CD4-positive, alpha-beta T cell treated with Interferon alpha-2 for 1 hour (primary cell): ENCODE results near the gene SEMA3D.
A peak's percentile ranks its signal among the peaks of the same experiment; 100 is the strongest.

Experiments used
- DNase-seq, 2 donors: peaks; one replicate each; pipeline ENCODE4 v3.0.0-alpha.2; 2020 to 2022

Gene SEMA3D

DNA sequence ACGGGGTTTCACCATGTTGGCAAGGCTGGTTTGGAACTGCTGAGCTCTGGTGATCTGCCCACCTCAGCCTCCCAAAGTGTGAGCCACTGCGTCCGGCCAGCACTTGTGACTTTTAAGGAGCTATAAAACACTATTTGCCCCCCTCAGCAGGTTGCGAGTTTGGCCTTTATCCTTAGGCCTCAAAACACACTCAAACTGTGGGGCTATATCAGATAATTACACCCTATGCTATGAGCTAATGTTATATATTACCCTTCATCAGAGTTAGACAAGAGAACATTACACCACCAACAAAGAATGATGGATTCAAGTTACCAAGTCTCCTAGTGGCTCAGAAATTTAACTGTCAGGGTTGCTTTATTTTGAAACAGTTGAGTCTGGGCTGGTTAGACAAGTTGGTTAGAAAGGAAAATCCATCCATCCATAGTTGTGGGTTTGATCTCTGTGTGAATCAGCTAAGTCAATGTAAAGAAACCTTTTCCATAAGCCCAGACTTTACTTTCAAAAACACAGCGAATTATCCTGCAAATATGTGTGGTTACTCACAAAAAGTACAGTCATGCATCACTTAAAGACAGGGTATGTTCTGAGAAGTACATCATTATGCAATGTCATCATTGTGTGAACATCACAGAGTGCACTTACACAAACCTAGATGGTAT is 115.8 kb downstream of the SEMA3D start:
- no peak for DNase-seq

DNA sequence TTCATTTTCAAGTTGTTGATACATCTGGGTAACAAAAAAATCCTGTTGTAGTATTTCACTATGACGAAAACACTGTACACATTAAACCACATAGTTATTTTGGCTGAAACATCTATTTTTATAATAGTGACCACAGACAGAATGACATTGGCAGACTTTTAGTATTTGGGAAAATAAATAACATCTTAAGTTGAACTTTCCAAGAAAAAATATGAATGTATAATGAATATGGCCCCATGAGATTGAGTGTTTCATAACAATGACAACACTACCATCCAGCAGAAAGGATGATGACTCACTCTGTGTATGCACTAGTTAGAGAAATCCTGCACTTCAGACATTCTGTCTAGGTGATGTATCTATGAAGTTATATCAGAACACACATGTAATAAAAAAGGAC is 118.1 kb downstream of the SEMA3D start:
- DNase-seq, result no peak

DNA sequence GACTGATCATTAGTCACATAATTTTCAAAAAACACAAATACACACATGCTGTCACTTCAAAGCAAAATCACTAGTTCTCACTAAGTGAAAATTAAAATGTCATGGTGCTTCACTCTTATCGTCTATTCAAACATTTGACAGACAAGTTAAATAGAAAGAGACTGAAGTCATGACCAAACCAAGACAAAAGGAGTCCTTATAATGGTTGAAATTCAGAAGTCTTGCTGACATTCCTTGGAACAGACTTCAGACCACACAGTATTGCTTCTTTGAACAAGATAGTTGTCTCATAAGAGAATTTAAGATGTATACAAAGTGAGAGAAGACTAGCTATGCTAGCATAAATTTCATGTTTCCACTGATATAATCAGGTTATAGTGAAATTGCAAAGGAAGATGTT is 119.5 kb downstream of the SEMA3D start:
- DNase-seq, result no peak

DNA sequence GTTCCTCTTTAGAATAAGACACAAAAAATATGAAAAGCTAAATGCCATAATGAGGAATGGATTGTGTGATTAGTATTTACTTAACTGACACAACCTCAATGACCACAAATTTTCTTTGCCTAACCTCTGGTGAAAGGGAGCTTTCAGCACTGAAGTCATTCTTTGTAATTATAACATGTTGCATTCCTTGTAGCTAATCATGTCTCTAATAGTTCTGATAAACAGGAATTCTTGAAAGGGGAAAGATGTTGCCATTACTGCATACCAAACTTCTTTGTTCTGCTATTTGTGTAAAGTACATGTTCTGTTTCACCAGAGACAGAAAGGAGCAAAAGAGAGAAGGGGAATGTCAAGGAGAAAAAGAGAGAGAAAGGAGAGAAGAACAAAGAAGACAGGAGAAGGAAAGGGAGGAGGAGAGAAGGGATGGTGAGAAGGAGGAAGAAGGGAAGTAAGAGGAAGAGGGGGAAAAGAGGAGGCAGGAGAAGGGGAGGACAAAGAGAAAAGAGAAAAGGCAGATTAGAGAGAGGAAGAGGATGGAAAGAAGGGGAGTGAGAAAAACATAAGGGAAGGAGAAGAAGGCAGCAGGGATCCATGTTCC is 120.9 kb downstream of the SEMA3D start:
- DNase-seq, result no peak

DNA sequence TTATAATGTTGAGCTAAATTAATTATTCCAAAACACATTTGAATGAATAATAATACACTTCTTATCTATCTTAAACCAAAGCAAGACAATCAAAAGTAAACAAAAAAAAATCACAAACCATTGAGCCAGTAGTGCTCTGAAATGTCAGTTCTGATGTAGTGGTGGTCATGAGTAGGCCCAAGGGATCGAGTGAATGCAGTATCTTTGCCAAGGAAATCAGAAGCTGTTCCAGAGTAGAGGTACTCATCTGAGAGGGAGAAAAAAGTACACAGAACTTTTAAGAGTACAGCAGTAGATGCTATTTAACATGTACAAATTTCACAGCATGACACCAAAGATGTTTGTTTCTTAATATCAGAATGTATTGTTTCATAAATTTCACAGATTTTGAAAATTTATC is 121.5 kb downstream of the SEMA3D start:
- no peak for DNase-seq

DNA sequence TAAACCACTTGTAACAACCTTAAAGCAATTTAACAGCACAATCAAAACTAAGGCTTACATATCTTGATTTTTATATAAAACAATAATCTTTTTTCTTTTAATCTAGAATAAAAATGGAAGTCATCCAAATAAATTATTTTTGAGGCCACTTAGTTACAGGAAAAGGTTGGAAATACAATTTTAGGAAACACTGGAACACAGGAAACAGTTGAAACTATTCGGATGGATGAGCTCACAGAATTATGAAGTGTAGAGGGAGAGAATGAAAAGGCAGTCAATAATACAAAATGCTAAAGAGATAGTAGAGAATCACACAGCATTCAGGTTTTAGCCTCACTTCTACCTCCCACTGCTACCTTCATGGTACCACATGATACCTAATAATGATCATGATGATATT is 124.2 kb downstream of the SEMA3D start:
- no peak for DNase-seq

DNA sequence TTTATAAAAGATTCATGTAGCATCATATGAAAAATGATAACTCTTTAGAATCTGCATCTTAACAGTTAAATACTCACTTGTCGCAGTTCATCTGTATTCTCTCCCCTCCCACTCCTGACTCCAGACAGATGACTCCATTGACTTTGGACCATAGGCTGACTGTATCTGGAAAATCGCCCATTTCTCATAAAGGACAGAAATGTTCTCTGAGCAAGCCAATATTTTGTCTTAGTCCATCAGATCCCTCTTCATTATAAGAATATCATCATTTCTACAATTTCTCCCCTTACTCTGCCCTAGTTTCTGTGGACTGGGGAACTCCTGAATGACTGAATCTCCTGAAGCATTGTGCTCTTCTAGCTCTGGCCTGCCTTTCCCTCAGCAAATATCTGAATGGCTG is 125.4 kb downstream of the SEMA3D start:
- DNase-seq, result no peak

DNA sequence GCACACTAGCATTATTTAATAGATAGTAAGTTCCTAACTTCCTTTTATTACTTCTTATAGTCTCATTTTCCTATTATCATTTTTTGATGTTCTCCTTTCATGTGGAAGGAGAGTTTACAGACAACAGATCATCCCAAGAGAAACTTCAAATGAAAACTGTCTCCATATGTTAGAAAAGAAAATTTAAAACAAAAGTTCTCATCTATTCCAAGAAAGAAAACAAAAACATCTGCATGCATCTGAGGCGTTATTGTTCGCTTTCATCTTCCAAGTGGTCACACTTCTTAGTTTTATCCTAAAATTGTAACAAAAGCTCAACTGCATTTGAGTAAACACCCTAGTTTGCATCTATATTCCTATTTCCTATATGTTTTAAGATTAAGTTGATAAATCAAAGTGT is 126.2 kb downstream of the SEMA3D start:
- DNase-seq, result no peak

DNA sequence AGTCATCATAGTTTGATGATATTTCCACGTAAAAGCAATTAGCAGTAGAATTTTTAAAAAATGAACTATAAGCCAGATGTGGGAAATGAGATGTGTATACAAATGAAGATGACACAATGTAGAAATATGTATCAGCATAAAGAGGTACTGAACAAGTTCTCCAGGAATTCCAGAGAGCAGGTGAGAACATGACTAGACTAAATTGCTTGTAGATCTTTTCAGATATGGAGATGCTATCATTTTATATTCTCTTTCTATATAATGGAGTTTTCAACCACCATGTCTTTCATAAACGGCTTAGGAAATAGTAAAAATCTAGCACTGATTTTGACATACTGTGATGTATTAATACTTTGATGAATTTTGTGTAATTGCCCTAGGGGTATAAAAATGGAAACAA is 130.9 kb downstream of the SEMA3D start:
- no peak for DNase-seq

DNA sequence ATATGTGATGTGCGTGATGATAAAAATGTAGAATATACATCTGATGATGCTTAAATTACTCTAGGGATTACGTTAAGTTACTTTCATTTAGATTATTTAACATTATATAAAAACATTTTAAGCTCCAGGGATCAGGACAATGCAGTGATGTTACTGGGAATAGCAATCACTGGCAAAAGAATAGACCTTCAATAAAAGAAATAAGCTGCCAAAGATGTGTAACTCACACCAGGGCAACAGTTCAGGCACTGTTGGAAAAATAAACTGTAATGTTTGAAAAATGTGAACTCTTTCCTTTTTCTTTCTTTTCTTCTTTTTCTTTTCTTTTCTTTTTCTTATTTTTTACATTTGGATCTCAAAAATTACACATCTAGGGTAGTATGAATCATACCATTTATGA is 131.7 kb downstream of the SEMA3D start:
- no peak for DNase-seq

DNA sequence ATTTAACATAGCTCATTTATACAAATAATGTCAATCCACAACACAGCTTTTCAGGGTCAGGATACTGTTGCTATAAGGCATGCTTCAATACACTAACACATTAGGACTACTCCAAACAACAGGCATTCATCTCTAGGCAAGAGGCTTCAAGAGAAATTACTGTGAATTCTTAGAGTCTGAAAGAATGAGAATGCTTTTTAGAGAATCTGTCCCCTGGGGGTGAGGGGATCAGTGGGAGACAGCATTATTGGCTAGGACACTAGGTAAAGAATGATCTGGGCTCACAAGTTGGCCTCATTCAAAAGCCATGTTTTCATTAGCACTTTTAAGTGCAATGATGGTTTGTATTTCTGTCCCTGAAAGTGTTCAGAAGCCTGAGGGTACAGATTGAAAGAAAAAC is 132.6 kb downstream of the SEMA3D start:
- DNase-seq, result no peak

DNA sequence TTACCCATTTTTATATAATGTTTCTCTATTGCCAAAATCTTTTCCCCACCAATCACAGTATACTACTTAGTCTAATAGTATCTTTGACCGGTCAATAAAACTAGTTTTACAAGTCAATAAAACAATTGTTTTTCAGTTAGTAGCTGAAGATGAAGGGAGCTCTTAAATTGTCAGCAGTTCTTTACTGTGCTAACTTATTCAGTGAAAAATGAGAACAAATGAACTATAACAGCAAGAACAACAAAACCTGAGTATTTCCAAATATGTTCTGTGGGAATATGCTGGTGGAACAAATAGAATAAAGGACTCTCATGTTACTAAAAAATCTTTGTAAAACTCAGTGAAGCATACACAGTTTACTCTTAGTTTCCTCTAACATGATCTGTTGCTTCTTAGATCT is 134.0 kb downstream of the SEMA3D start:
- no peak for DNase-seq

DNA sequence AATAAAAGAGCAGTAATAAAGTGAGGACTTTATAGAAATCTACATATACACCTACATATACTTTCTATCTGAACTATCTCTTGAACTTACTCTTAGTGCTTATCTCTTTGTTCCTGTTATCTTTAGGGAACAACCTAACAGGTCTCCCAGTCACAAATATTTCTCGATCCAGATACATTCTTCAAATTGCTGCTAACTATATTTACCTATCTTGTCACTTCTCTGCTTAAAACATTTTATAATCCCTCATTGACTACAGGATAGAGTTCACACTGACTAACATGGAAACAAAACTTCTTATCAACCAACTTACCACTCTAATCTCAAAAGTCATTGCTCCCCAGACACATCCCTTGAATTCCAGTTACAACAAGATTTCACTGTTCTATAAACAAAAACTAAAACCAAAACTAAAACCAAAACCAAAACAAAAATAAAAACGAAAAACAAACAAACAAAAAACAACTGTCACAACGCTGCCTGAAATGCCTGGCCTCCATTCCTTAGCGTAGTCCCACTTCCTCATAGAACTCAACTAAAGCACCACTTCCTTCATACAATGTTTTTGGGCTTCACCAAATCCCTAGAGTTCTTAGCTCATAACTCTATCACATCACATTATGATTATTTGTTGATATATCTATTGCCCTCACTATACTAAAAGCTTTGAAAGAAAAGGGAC is 134.7 kb downstream of the SEMA3D start:
- no peak for DNase-seq

DNA sequence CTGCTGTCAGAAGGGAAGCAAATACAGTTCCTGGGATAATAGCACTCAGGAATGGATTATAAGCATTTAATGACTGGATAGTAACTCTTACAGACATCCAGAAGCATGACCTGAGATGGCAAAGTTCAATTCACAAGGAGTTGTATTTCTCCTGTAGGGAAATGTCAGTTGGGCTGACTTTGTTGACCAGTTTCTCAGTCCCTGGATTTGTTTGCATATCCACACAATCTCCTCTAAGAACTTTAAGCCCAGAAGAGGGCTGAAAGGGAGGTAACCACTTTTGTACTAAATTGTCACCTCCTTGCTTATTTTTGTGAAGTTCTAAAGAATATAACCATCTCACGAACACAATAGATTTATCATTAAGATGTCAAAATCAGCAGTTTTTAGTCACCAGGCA is 140.3 kb downstream of the SEMA3D start:
- DNase-seq, result no peak

DNA sequence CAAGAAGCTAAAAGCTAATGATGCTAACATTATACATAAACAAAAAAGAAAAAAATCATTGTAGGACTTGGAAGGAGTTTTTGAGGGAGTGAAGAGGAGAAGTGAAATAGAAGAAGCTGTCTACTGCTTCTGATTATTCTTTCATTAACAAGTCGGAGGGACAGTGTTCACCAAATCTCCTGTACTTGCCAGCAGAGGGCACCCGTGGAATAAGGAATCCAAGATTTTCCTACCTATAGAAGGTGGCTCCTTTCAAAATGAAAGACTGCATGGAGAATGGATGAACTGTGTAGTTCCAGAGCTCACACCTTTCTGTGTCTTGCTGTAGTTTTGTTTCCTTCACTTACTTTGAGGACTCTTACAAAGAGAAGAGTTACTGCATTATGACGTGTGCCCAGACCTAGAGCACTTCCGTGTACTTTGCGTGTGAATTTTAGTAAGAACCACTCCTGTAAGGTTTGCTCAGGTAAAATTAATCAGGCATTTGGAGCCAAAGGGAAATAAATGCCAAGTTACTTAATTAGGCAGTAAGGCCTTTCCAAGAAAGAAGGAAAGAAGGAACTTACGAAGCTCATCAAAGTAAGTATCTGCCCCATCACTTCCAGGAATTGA is 145.1 kb downstream of the SEMA3D start:
- DNase-seq, result peak in 1 of 2 donors; percentile 15

DNA sequence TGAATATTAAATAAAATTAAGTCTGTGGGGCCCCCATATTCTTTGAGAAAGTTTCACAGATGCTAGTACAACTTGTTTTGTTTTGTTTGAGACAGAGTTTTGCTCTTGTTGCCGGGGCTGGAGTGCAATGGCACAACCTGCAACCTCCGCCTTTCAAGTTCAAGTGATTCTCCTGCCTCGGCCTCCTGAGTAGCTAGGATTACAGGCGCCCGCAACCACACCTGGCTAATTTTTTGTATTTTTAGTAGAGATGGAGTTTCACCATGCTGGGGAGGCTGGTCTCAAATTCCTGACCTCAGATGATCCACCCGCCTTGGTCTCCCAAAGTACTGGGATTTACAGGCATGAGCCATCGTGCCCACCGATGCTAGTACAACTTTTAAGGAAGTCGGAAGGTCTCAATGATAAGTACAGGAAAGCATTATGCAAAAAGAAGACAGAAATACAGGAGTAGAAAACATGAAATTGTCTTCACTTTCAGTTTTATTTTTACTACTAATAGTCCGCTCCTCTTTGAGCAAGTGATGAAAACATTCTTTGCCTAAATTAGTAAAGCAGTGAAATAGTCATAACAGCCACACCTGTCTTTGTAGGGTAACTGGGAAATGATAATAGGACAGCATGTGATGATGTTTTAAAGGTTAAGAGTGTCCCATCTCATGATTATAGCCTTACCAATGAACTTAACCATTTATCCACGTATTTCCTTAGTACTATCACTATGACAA is 147.5 kb downstream of the SEMA3D start:
- DNase-seq, result no peak

DNA sequence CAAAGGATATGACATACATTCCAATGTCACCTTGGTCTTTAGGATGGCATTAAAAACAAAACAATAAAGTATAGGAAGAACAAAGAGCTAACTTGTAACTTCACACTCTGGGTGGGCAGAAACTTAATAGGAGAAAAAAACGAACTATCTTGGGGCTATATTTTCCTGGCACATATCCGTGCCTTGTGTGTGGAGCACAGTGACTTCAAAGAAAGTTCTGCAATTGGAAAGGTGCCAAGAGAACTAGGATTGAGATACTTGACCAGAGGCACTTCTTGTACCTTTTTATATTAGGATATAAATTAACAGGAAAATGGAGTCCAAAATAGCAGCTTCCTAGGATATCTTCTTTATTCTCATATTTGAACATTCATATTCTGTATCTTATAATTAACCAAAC is 148.4 kb downstream of the SEMA3D start:
- no peak for DNase-seq

DNA sequence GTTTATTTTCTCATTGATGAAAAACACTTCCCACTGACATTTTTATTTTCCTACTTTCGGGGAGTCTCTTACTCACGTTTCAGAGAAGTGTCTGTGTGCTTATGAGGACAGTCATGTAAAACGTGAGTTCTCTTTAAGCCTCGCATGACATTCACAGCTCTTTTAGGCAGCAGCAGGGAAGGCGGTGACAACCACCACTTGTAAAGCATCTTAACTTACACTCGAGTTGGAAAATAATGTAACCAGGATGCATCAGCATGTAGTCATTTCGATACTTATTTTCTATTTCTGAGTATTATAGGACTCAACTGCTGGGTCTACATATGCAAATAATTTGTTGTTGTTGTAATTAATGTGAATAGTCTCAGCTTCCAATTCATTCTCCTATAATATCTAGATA is 153.6 kb downstream of the SEMA3D start:
- no peak for DNase-seq

DNA sequence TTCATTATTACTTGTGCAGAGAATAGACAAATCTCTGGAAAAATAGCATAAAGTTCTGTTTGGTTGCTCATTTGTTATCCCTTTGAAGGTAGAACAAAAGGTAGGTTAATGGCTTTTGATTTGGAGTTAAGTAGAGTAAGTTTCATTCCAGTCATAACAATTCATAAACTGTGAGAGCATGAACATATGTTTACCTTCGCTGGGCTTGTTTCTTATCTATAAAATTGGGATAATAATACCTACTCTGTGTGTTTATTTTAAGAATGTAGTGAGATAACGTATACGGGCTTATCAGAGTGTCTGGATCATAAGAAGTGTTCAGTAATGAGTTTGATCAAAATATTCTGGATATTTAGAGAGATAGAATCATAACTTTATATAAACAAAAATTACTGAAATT is 155.4 kb downstream of the SEMA3D start:
- no peak for DNase-seq

DNA sequence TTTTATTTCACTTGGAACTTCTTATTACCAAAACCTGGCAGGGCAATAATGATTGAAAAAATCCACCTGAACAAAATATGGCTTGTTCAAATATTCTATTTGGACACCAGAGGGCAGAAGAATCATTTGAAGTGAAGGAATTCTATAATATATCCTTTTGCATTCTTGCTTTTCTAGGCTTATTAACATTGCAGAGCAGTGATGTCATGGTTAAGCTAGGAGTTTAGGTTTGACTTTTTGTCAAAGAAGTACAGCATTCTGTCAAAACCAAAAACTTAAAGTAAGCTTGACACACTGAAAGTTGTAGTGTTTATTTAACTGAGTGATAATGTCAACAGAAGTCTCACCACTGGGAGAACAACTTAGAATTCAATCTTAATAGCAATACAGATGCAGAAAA is 156.0 kb downstream of the SEMA3D start:
- no peak for DNase-seq

DNA sequence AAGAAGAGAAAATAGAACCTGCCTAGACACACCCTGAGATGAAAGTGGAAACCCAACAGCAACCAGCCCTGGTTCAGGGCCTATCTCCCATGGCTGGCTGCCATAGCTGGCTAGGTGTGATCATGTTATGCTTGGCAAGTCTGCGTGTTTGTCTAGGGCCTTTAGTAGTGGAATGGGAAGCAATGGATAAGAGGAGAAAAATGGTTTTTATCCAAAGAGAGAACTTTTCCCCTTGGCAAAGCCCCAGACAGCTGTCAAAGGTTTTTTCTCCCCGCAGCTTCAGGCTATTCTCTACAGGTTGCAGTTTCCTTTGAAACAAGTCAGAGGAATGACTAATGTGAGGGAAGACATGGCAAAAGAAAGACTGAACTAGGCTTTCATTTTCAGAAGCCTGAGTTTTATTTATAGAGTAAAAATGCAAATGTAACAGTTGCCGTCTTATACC is 161.5 kb downstream of the SEMA3D start:
- no peak for DNase-seq

DNA sequence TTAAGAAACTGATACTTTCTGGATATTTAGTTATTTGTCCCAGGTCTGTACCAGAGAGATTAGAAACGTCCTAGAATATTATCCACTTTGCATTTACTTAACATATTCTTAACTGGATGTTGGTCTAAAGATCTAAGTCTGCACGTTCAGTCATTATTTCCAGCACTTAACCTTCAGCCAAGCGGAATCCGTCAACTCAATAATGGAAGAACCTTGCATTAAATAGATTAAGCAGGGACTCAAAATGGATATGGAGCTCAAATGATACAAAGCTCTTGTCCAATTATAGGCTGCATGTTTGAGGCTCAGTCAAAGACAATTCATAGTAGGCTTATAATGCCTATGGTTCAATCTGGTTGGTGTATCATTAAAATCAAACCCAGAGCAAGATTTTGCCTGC is 162.9 kb downstream of the SEMA3D start:
- no peak for DNase-seq

DNA sequence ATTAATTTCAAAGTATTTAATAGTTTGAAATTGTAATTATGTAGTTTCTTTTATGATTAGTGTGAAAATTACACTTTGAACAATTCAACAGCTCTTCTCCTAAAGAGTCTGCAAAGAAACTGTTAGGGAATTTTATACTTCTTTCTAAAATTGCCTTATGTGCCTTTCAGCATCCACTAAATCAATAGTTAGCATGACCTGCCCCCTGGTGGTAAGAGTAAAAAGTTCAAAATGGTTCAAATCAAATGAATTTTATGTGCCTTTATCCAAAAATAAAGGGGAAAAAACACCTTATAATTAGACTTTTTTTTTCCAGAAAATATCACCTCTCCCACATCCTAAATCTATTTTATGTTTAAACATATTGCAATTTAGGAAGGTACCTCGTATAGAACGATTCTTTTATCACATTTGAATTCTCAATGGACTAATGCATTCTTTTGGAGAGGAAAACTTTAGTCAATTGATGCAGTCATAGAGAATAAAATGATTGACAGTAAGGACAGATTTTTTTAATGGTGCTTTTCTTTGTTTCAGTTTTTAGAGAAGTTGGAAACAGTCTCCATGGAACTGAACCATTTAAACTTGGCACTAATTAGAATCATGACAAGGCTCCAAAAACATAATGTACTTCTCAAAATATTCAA is 163.7 kb downstream of the SEMA3D start:
- DNase-seq, result peak in 1 of 2 donors; percentile 45
